ENCODE data around the gene OXA1L.
"Not testable (repeated sequence)": the region's sequence is repeated elsewhere in the genome, so short reads cannot be mapped to it uniquely, and the experiment has no call there.

OXA1L gene

GRCh38 chr14:22769369-22769768 is 2.9 kb downstream of the OXA1L start:
- no peak for DNase-seq (ENCODE audit: low read depth)

- DNase-seq (ENCODE audit: low read depth): no peak
These were observed 4.1 kb downstream of the OXA1L start for GRCh38 chr14:22770481-22771187.

DNA sequence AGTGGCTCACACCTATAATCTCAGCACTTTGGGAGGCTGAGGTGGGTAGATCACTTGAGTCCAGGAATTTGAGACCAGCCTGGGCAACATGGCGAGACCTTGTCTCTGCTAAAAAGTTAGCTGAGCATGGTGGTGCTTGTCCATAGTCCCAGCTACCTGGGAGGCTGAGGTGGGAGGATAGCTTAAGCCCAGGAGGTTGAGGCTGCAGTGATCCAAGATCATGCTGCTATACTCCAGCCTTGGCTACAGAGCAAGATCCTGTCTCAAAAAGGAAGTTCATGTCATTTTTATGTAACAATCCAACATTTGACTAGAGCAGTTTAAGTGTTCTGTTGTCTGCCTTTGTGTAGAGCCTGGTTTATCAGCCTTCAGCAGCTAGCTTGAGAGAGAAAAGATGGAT is 6.2 kb downstream of the OXA1L start:
- no peak for DNase-seq (ENCODE audit: low read depth)

- no peak for DNase-seq (ENCODE audit: low read depth)
These were observed 6.9 kb downstream of the OXA1L start for GRCh38 chr14:22773162-22774010.

DNA sequence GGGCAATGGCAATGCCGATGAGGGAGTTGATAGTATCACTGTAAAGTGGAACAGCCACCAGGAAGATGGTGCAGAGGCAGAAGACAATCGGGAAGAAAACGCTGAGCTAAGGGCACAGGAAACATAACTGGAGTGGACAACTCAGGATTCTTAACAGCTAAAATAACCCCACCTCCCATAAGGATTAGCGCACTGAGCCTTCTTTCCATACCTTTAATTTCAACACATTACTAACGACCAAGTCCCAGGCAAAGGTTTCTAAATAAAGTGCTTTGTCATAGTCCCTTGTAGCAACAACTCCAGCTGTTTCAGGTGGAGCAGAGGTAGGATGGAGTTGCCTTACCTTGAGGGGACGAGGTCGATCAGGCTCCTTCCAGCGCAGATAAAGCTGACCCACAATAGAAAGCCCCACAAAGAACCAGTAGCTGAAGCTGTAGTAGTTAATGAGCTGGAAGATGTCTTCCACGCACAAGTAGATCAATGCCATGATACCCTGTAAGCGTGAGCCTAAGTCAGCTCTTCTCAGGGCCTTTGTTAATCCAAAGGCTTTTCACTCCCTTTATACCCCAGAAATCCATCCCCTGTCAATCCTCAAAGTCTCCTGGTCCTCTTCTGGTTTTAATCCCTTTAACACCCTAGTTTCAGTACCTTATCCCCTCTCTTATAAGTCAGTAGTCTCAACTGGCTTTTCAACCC is 7.7 kb downstream of the OXA1L start:
- no peak for DNase-seq (ENCODE audit: low read depth)

- DNase-seq (ENCODE audit: low read depth): no peak
These were observed 9.7 kb downstream of the OXA1L start for GRCh38 chr14:22776215-22776614.

GRCh38 chr14:22776849-22777248 is 10.4 kb downstream of the OXA1L start:
- DNase-seq (ENCODE audit: low read depth): not testable (repeated sequence)

GRCh38 chr14:22778084-22778483 is 11.6 kb downstream of the OXA1L start:
- DNase-seq (ENCODE audit: low read depth): no peak

DNA sequence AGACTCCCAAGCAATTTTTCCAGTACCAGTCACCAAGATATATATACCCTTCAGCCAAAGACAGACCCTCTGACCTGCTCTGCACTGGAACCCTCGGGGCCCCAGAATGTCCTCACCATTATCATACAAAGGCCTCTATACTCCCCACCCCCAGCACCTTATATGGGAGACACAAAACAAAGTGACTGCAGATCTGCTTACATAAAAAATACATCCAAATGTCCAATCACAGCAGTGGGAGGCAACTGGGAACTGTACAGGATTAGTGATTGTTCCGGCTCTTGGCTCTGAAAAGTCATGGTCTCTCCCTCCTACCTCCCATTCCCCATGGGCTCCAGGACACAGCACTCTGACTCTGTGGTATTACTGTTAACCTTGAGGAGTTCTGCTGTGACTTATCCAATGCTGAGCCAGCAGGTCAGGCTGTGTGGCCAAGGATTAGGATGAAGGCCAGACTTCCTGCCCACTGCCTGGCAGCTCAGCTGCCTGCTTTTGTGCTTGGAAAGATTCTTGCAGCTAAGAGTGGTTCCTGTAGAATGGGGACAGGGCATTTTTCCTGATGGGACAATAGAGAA is 13.7 kb downstream of the OXA1L start:
- DNase-seq (ENCODE audit: low read depth): no peak

DNA sequence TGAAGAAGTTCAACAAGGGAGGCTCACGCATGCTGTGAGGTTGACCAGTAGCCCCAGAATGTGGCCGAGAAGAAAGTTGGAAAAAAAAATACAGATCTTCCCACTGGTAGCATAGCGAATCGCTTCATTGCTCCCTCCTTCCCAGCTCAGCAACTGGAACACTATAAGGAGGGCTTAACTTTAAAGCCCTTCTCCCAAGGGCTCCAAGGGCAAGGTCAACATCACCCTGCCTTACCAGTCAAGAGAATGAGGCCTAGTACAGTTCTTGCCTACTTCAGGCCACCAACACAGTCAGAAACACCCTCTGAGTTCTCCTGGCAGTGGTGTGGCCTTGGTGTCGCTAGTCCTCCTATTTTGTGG is 14.4 kb downstream of the OXA1L start:
- DNase-seq (ENCODE audit: low read depth): no peak

GRCh38 chr14:22781301-22781991 is 15.0 kb downstream of the OXA1L start:
- DNase-seq (ENCODE audit: low read depth): no peak

GRCh38 chr14:22786685-22787084 is 20.2 kb downstream of the OXA1L start:
- DNase-seq (ENCODE audit: low read depth): no peak

GRCh38 chr14:22791301-22791700 is 24.8 kb downstream of the OXA1L start:
- peak; percentile 8 for DNase-seq (ENCODE audit: low read depth)

DNA sequence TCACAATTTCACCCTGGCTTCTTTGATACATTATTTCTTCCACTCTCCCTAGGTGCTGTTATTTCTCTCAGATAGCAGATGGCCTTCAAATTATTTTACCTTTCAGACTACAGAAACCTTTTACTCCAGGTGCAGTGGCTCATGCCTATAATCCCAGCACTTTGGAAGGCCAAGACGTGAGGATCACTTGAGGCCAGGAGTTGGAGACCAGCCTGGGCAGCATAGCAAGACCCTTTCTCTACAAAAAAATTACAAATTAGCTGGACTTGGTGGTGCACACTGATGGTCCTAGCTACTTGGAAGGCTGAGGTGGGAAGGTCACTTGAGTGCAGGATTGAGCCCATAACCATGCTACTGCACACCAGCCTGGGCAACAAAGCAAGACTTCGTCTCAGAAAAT is 25.7 kb downstream of the OXA1L start:
- no peak for DNase-seq (ENCODE audit: low read depth)

- DNase-seq (ENCODE audit: low read depth): not testable (repeated sequence)
These were observed 27.1 kb downstream of the OXA1L start for GRCh38 chr14:22793550-22793949.

- no peak for DNase-seq (ENCODE audit: low read depth)
These were observed 27.5 kb downstream of the OXA1L start for GRCh38 chr14:22793976-22794375.

GRCh38 chr14:22794551-22794951 is 28.1 kb downstream of the OXA1L start:
- DNase-seq (ENCODE audit: low read depth): no peak

DNA sequence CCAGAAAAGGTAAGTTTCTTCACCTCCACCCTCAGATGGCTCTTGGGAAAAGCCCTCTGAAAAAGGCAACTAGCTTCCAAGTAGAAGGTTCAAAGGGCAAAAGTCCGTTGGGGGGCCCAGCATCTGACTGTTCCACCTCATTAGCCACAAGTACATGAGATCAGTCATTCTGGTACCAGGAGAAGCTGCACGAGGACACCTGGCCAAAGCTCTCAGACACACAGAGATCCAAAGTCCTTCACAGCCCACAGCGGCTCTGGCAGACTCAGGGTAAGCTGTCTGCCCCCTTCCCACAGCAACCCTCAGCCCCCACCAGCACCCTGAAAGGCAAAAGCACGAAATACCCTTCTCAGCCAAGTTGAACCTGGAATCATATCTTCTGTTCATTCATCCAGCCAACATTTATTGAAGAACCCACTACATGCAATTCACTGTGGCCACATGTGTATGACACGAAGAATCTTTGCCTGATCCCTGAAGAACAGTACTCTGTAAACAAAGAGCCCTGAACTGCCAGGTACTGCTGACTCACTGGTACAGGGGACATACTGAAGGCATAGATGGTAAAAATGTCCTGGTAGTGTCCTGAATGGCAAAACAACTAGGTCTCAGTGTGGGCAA is 29.7 kb downstream of the OXA1L start:
- DNase-seq (ENCODE audit: low read depth): no peak

DNA sequence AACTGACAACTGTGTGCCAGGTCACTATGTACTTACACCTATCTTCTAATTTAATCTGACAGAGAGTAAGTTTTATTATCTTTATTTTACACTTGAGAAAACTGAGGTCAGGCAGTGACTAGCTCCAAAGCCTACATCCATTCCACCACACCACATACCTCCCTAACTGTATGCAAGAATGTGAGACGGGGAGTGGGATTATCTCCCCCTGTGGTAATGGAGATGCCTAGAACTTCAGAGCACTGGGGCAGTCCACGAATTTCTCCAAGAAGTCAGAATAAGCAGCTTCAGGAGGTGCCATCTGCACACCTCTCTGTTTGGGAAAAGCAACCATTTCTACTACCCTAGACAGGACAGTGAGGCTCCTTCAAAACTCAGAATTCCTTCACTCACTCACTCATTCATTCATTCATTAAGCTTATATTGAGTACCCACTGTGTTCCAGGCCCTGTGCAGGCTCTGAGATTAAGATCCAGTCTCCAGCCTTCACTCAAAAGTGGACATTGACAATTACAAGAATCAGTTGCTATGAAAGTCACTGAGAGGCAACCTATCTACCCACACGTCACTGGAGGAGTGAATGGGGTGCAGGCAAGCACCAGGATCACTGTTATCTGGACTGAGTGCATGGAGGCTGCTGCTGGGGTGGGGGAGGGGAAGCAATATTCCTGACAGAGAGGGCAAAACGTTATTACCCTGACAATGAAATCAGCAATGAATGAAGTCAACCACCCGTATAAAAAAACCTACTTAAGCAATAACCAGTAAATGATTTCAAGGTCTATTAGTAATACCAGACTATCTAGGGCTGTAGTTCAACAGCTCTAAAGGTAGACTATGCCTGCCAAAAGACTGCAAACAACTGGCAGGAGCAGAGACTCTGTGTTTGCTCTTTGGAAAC is 30.8 kb downstream of the OXA1L start:
- no peak for DNase-seq (ENCODE audit: low read depth)

- no peak for DNase-seq (ENCODE audit: low read depth)
These were observed 32.0 kb downstream of the OXA1L start for GRCh38 chr14:22798528-22798927.
